ENCODE data around the gene GPR143.

Gene GPR143

DNA sequence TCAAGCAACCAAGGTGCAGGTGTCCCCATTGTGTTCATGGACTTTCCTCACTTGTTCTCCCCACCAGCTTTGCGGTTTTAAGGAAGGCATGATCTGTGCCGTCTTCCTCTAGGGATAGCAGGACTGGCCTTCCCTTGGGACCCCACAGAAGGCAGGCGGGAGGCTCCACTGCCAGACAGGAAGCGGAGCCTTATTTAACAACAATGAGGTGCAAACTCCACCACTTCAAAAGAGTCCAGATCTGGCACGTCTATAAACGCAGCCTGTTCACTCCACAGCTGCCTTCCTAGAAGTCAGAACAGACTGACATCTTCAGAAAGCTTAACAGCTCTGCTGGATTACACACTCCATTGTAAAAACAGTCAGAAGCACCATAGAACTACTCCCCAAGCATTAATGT is 1.7 kb upstream of the GPR143 start:
- DNase-seq: no peak

DNA sequence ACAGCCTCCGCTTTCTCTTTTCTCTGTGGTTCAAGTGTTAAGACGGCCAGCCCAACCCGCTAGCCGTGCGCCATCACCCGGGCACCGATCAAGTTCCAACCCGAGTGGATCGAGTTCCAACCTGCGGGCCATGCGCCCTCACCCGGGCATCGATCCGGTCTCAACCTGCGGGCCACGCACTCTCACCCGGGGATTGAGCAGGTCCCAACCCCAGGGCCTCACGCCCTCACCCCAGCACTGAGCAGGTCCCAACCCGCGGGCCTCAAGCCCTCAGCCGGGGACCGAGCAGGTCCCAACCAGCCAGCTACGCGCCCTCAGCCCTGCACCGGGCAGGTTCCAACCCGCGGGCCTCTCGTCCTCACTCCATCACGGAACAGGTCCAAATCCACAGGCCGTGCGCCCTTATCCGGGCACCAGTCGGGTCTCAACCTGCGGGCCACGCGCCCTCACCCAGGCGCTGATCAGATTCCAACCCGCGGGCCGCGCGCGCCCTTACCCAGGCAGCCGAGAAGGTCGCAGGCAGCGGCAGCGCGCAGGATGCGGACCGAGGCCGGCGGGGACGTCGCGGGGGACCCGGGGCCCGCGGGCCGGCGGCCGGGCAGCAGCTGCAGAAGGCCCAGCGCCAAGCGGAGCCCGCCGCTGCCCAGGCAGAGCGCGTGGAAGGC is 443 bp downstream of the GPR143 start:
- no peak for DNase-seq

DNA sequence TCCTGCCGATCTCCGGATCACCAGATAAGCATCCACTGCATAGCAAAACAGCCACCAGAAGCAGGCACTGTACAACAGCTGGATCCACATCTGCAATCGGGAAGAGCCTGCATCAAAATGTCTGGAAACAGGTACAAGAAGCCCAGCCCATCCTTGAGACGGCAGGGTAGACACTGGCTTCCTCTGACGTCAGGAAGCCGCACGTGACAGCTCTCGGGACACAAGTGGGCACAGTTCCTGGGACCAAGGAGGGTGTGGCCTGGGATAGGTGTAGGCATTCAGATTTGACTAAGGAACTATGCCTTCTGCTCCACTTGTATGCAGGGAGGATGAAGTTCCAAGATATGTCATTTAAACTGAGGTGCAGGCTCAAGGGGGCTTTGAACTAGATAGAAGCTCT is 6.3 kb downstream of the GPR143 start:
- no peak for DNase-seq

DNA sequence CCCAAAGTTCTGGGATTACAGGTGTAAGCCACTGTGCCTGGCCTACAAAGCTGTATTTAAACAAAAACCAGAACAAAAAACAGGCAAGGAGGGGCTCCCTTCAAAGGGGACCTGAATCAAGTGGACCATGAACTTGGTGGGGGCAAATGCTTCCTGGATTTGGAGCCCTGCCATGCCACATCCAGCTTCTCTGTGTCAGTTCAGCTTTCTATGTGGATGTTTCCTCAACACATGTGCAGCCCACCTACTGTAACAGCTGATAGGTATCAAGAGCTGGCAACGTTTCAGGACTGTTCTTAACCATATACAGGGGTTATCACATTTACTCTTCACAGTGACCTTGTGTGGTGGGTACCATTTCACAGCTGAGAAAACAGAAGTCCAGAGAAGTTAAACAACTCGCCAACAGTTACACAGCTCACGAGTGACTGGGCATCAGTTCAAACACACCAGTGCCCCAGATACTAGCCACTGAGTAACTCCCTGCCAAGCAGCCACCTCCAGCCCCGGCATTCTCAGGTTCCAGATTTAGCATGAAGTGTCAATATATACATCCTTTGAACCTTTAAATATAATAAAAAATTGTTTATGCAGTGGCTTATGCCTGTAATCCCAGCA is 7.5 kb downstream of the GPR143 start:
- no peak for DNase-seq

DNA sequence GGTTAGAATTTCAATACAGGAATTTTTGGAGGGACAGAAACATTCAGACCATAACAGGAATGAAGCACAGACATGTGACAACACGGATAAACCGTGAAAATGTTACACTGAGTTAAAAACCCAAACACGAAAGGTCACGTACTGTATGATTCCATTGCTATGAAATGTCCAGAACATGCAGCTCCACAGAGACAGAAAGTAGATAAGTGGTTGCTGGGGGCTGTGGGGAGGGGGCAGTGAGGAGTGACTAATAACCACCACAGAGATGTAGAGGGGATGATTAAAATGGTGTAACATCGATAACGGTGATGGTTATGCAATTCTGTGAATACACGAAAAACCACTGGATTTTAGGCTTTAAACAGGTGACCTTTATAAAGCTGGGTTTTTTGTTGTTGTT is 8.3 kb downstream of the GPR143 start:
- DNase-seq: no peak

DNA sequence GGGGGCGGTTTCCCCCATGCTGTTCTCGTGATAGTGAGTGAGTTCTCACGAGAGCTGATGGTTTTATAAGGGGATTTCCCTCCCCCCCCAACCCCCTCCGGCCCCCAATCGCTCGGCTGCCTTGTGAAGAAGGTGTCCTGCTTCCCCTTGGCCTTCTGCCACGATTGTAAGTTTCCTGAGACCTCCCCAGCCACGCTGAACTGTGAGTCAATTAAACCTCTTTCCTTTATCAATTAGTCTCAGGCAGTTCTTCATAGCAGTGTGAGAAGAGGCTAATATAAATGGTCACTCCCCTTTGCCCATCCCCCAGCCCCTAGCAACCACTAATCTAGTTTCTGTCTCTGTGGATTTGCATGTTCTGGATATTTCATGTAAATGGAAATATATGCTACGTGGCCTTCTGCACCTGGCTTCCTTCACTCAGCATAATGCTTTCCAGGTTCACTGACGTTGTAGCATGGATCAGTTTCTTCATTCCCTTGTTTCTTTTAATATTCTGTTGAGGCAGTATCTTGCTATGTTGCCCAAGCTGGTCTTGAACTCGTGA is 16.4 kb downstream of the GPR143 start:
- no peak for DNase-seq

DNA sequence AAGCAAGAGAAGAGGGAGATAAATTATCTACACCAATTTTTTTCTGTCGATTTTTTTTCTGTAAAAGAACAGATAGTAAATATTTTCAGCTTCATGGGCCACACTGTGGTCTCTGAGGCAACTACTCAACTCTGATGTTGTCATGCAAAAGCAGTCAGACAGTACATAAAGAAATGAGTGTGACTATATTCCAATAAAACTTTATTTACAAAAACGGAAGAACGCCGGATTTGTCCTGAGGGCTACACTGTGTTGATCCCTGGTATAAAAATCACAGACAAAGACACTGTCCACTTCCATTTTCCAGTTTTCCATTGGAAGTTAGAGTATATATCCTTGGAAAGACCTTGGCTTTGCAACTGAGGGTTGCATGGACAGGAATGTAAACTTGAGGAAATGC is 18.0 kb downstream of the GPR143 start:
- no peak for DNase-seq

DNA sequence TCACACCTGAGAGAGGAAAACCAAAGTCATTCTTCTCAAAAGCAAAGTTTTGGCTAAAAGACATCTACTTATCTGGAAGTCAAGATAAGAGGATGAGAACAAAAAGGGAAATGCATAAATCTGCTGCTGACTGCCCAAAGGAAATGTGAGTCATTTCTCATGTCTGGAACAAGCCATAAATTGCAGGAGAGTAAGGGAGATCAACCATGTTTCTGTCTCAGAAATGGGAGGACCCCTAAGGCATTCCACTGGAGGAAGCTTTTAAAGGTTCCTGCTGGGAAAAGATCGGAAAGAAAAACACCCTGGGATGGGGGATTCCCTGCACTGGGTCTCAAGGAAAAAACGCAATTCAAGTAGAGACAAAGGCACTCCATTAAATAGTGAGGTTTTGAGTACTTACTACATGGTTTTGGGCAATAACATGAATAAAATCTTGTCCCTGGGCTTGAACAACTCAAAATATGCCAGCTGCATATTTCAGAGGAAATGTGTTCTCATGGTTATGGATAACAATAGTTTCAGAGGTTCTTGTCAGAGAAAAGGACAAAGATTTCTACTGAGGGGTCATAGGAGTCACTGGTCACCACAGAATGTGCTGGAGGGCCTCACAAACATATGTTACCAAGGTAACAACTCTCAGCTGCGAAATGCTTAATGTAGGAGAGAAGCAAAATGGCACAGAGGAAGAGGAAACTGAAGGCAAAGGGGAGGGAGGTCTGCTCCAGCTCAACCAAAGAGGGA is 19.3 kb downstream of the GPR143 start:
- peak; percentile 4 for DNase-seq

DNA sequence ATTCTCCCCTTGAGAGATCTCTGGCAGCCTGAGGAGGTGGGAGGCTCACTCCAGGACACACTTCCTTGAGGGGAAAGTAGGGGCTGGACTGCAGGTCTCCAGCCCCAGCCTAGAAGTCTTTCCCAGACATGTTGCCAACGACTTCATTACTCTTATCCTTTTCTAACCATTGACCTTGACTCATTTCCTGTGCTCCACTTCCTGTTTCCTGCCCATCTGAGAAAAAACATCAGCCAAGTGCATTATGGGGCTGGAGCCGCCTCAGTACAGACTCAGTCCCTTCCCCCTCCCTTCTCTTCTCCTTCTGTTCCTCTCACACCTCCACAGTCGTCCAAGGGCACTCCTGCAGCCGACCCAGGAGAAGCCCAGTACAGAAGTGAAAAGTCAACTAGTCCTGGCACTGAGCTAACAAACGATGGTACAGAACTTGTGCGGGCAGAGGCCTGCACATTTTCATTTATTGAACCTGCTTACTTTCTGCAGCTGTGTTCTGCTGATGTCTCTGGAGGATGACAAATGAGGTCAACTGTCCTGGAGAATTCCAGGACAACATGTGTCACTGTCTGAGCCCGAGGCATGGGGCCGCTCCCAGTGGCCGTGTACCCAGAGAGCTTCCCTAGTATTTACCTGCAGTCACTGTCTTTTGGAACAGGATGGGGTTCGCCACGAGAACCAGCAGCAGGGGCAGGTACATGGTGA is 20.1 kb downstream of the GPR143 start:
- peak; percentile 4 for DNase-seq

DNA sequence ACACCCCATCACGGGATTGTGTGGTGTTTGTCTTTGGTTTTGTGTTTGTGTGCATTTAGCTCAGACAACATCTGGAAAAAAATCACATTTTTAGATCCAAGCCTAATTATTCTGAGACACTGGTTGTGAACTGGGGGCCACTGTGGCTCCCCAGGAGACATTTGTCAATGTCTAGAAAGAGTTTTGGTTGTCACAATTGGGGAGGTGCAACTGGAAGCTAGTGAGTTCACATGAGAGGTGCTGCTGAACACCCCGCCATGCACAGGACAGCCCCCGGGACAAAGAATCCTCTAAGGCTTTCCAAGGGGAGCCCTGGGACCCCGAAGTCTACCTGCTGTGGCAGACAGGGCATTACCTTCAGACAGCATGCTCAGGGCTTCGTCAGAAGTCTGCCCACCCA is 26.5 kb downstream of the GPR143 start:
- no peak for DNase-seq

DNA sequence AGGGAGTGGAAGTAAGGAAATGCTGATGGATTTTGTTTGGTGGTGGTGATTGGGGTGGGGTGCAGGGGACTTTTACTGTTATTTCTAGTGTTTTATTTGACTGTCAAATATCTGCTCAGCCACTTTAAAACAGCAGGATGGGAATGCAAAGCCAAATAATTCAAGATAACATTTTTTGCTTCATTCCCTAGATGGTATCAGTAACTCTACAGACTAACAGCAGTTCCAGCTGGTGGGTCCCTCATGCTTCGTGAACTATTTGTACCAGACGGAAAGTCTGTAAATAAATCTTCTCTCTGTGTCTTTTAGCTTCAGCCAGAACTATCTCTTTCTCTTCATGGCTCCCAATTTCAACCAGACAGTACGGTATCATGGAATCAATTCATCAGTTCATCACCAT is 27.5 kb downstream of the GPR143 start:
- no peak for DNase-seq

DNA sequence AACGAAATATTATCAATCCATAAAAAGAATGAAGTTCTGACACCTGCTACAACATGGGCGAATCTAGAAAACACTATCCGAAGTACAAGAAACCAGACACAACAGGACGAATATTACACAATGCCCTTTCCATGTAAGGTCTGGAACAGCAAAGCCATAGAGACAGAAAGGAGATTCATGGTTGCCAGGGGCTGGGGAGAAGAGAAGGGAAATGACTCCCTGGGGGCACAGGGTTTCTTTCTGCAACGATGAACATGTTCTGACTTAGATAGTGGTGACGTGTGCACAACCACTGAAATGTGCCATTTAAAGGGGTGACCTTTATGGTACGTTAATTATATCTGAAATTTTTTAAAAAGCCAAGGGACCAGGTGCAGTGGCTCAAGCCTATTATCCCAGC is 28.3 kb downstream of the GPR143 start:
- DNase-seq: no peak

DNA sequence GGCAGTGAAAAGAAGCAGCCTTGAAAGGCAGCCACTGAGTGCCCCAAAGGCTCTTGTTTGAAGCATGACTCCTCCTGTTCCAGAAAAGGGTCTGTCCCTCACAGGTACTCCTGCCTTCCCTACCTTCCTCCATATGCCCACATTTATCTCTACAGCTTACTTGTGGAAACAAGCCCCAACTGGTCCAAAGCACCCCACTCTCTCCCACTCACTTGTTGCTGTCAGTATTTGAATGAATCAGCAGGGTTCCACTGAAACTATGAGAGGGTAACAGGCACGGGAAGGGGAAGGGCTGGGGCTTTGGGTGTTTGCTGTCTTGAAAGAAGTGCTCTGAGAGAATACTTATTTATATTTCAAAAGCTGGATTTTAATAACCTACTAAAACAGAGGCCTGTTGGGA is 34.9 kb downstream of the GPR143 start:
- no peak for DNase-seq

DNA sequence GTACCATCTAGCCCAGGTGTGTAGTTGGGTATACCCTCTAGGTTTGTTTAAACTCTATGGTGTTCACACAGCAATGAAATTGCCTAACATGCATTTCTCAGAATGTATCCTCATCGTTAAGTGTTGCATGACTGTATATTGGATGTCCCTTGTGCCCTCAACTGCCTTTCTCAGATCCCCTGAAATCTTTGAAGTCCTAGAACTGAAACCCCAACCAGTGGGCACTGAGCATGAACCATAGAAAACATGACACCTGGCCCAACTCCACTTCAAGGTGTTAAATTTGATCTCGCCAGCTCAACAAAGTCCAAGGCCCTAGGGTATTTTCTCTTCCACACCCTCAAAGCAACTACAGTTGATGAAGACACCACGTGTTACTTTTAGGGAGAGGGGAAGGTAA is 35.6 kb downstream of the GPR143 start:
- DNase-seq: no peak

DNA sequence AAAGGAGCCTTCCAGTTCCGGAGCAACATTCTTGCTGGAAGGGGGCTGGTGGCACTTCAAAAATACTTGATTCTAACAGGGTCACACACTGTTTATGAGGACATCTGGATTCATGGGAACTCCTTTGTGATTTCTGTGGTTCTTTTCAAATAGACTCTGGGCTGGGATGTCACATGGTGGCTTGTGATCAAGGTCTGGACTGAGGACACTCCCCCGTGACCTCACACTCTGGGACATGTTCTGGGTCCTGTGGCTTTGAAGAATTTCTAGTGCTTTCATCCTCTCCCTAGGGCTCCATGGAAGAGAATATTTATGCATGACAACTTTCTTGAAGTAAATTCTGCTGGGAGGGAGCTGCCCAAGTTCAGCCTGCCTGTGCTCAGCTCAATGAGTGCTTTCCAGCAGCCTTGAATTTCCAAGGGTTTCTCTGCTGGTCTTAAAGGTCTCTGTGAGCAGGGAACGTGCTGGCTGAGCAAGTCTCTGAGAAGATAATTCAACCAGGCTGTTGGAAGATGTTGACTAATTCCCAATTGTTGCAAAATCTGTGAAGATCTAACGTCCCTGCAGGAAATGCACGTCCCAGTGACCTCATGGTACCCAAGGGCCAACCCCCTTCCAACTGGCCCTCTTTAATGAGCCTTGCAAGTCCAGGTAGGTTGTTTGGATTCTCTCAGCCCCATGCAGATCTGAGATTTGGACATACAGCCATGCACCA is 36.3 kb downstream of the GPR143 start:
- no peak for DNase-seq

DNA sequence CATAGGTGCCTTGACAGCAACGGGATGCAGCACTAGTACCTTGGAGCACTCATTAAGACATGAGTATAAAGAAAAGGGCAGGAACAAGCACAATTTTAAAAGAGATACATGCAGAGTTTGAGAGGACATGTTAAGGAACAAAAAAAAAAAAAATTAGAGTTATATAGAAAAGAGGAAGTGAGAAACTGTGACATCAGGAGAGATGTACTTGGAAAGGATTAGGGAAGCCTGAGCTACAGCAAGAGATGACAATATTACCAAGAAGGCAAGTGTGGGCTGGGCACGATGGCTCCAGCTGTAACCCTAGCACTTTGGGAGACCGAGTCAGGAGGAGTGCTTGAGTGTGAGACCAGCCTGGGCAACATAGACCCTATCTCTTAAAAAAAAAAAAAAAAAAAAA is 37.4 kb downstream of the GPR143 start:
- DNase-seq: no peak

DNA sequence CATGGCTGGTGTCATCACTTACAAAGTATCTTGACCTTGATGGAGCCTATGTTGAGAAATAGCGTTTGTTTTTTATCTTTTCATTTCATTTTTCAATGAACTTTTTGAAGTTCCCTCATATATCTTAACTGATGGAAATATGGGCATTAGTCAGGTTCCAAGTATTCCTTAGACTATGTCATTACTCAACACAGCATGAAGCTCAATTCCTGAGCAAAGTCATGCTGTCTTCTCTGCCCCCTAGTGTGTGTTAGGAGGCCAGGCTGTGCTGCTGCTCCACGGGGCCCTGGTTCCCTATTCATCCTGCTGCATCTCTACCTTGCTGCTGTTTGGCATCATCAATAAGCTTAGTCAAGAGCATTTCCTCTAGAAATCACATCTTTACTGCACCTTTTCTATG is 40.9 kb downstream of the GPR143 start:
- DNase-seq: no peak

DNA sequence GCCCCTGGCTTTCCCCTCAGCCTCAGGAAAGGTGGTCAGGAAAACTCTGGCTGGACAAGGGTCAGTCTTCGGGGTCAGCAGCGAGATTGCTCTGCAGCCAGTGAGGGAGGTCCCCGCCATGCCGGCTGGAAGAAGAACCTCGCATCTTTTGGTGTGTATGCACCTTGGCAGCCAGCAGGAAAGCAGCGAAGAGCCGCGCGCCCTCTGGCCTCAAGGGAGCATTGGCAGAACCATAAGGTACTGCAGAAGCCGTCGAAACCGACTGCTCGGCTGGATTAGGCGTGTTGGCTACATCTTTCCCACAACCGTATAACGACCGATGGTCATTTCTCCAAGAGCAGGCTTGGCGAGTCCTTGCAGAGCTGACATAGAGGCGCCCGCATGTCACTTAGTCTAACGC is 48.3 kb downstream of the GPR143 start:
- no peak for DNase-seq

DNA sequence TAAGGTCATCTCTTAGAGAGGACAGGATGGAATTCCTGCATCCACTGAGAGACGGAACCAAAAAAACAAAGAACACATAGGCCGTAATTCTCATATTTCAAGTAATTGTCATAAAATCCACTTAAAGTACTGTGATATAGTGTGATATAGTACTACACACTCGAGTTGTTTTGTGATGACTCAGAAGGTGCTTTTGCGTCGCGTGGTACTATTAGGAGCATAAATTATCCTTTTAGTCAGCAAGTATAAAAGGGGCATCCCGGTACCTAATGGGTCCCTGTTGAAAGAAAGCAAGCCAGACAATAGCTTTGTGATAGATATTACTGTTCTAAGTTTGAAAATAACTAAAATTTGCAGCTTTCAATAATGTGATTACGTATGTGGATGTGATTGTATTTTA is 55.3 kb downstream of the GPR143 start:
- no peak for DNase-seq

DNA sequence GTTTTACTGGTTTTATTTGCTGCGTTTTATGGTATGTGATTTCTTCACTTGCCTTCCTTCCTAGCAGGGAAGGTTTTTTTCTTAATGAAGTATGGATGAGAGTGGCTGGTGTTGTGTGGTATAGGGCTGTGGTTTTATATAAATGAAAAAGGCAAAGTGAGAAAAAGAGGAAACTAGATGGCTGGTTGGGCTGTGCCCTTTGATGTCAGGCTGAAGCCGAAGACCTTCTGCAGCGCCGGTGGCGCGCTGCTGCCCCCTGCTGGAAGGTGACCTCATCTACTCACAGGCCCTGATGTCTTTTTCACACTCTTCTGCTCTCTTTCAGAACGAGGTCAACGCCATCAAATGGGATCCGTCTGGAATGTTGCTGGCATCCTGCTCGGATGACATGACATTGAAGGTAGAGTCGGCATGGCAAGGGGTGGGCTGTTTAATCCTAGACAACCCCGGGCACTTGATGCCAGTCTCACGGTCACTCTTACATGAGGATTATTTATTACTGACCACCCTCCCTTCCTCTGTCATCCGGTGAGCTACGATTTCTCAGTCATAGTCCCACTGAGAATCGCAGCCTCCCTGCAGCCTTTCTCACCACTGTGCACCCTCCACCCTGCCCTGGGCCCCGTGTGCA is 56.6 kb downstream of the GPR143 start:
- peak; percentile 6 for DNase-seq

DNA sequence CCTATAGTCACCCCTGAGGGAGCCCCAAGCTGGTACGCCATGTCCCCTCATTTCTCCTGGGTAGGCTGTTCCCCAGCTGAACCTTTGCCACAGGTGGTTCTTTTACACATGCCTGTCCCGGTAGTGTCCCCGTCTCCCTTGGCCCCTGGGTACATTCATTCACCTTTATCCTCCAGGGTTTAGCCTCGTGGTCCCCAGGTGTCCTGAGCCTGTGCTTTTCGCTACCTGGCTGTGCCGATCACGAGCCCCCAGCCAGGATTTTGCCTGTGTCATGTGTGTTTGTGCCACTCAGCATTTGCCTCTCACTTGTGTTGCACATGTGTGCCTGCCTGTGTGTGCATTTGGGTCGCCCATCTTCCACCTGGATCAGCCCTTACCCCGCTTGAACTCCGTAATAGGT is 57.6 kb downstream of the GPR143 start:
- DNase-seq: no peak

DNA sequence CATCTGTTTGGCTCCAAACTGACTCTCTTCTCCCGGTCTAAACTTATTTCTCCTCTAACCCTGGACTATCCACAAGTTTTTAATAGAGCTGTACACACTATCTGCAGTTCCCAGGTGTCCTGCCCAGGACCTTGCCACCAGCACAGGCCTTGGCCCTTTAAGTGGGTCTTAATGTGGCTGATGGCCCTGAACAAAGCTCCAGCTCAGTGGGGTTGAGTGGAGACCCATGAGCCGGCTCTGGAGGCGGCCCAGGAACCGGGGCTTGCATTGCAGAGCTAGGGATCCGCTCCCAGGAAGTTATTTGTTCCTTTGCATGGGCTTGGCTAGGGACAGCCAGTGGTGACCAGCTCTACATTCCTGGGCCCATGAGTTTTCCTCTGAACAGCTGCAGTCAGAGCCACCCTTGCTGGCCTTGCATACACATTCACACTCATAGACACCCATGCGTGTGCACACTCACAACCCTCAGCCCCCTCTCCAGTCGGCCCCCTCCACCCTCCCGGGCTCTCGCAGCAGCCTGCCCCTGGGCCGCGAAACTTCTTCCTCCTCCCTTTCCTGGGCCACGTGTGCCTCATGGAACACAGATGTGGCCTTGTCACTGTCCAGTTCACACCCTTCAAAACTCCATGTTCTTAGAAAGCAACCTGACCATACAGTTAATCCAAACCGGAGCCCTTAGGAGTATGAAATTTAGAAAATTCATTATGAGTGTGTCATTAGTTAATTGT is 58.2 kb downstream of the GPR143 start:
- no peak for DNase-seq

Data from KG1 (cell line).